K562 (cell line): Measurements from ENCODE around the gene SMIM35. TPM values are rescaled to one million over a fixed set of nuclear protein-coding genes. Genes with fewer than 3 reads are reported as not detected.

Experiments used
- ATAC-seq: fragments of 200-7000 bp; cut with Tn5 transposase; 3 replicates; pipeline ENCODE4 v1.9.1; 2020; ENCODE audit warnings: moderate library complexity
- BruUV-seq: library from RNA; stranded (reverse); fragments of 400-500 nt; replicated peaks from 2 replicates; lab custom pipeline; 2021; lab: Mats Ljungman, UMichigan
- CTCF ChIA-PET: fragments of 300-600 bp; formaldehyde crosslinking; extraction: SDS; loops from one replicate; lab custom pipeline; 2021; ENCODE audit warnings: low intra/inter-chr PET ratio; lab: Yijun Ruan, JAX
- POLR2A ChIA-PET: fragments of 300-600, 350-650 bp; sonication (Branson Sonifier 250); formaldehyde crosslinking; extraction: SDS; loops from one replicate; lab custom pipeline; 2021; ENCODE audit warnings: antibody characterized with exemption, inconsistent platforms; lab: Yijun Ruan, JAX
- DNase-seq, 4 experiments: peaks; one replicate each; pipeline versions ENCODE4 v3.0.0 to v3.0.0-alpha.2; 2011 to 2018; ENCODE audit warnings: low spot score in 3 of 4, mixed read lengths in 3 of 4; ENCODE audit errors: extremely low read depth in 1 of 4
- FAIRE-seq: peaks from 2 replicates; lab custom pipeline; 2011; peaks lifted over from hg19 to GRCh38; lab: Jason Lieb, UNC
- H2AFZ ChIP-seq: 2 replicates; pipeline ENCODE4 v1.6.0; 2011; ENCODE audit warnings: low read depth, low read length, control low read depth, inconsistent platforms
- H3K27ac ChIP-seq: fragments of 200-600 bp; 3 replicates; pipeline ENCODE4 v1.8.0; 2011; ENCODE audit warnings: low read depth, mild to moderate bottlenecking, control low read depth, inconsistent platforms, low read length, moderate library complexity, mixed read lengths; ENCODE audit errors: extremely low read depth
- H3K27me3 ChIP-seq, 2 experiments: fragments of 300-600 bp in 1 of 2; 2 replicates in 1 of 2; 3 replicates in 1 of 2; pipeline versions ENCODE4 v1.6.0 to v1.8.0; 2011; ENCODE audit warnings: inconsistent platforms in 2 of 2, low read length in 2 of 2, mild to moderate bottlenecking in 1 of 2, mixed read lengths in 1 of 2, moderate library complexity in 1 of 2; ENCODE audit not compliant: control insufficient read depth in 2 of 2, insufficient read depth in 2 of 2
- H3K36me3 ChIP-seq: fragments of 300-600 bp; 3 replicates; pipeline ENCODE4 v1.8.0; 2011; ENCODE audit warnings: mild to moderate bottlenecking, low read length, inconsistent platforms; ENCODE audit not compliant: control insufficient read depth, insufficient read depth
- H3K4me1 ChIP-seq, 2 experiments: fragments of 200-600 bp in 1 of 2; replicated peaks in 1 of 2; 2 replicates in 1 of 2; 3 replicates in 1 of 2; pipeline versions ENCODE4 v1.5.1 to v1.8.0; 2011; ENCODE audit warnings: inconsistent platforms in 2 of 2, low read length in 2 of 2, mild to moderate bottlenecking in 1 of 2, mixed read lengths in 1 of 2, moderate library complexity in 1 of 2; ENCODE audit not compliant: control insufficient read depth in 2 of 2, insufficient read depth in 2 of 2
- H3K4me2 ChIP-seq: 2 replicates; pipeline ENCODE4 v1.6.1; 2011; ENCODE audit warnings: low read length, control low read depth, inconsistent platforms, mixed read lengths; ENCODE audit not compliant: insufficient read depth
- H3K4me3 ChIP-seq: fragments of 200-600 bp; sonication (generic), shearing (Covaris generic); 2 replicates; pipeline ENCODE4 v1.5.1; 2016; ENCODE audit warnings: control low read depth, inconsistent platforms
- H3K79me2 ChIP-seq: fragments of 200-600 bp; 3 replicates; pipeline ENCODE4 v1.8.0; 2011; ENCODE audit warnings: low read length, inconsistent platforms; ENCODE audit not compliant: control insufficient read depth, insufficient read depth
- H3K9ac ChIP-seq, 2 experiments: 2 replicates each; pipeline versions ENCODE4 v1.6.0 to v1.6.1; 2011; ENCODE audit warnings: low read depth in 2 of 2, low read length in 2 of 2, control low read depth in 1 of 2, inconsistent platforms in 1 of 2, mild to moderate bottlenecking in 1 of 2, mixed read lengths in 1 of 2; ENCODE audit not compliant: insufficient read depth in 1 of 2
- H3K9me1 ChIP-seq: one replicate; pipeline ENCODE4 v1.6.0; 2011; ENCODE audit warnings: inconsistent platforms, mild to moderate bottlenecking, low read length, moderate library complexity; ENCODE audit not compliant: control insufficient read depth, insufficient read depth
- H3K9me3 ChIP-seq: replicated peaks from 2 replicates; pipeline ENCODE4 v1.5.1; 2011; ENCODE audit warnings: low read depth, low read length, inconsistent platforms; ENCODE audit not compliant: control insufficient read depth, insufficient read depth
- H4K20me1 ChIP-seq: replicated peaks from 2 replicates; pipeline ENCODE4 v1.6.1; 2011; ENCODE audit warnings: low read length, inconsistent platforms, mixed read lengths; ENCODE audit not compliant: control insufficient read depth, insufficient read depth
- CTCF ChIP-seq, 3 experiments: IDR thresholded peaks in 2 of 3; conservative IDR thresholded peaks in 1 of 3; 2 replicates each; pipeline ENCODE4 v1.5.1; 2011 to 2012; ENCODE audit warnings: low read length in 3 of 3, mild to moderate bottlenecking in 3 of 3, control low read depth in 2 of 3, improper control_type of control experiment in 1 of 3, inconsistent platforms in 1 of 3, low read depth in 1 of 3, mixed read lengths in 1 of 3, moderate library complexity in 1 of 3; ENCODE audit not compliant: insufficient read depth in 2 of 3
- ID3 ChIP-seq, 2 experiments: fragments of 250-450 bp in 1 of 2; fragments of 450-650 bp in 1 of 2; sonication (Bioruptor Pico) in 1 of 2; IDR thresholded peaks; 2 replicates each; pipeline versions ENCODE4 v1.6.1 to v1.8.0; 2016 to 2021; ENCODE audit warnings: mild to moderate bottlenecking in 2 of 2, moderate library complexity in 2 of 2, missing compliant biosample characterization in 1 of 2, missing genetic modification characterization in 1 of 2
- PBX2 ChIP-seq, 2 experiments: IDR thresholded peaks in 1 of 2; conservative IDR thresholded peaks in 1 of 2; 2 replicates each; pipeline ENCODE4 v1.6.1; 2016; ENCODE audit warnings: low read depth in 2 of 2, mild to moderate bottlenecking in 1 of 2, missing compliant biosample characterization in 1 of 2, missing genetic modification characterization in 1 of 2, moderate library complexity in 1 of 2
- RBM34 ChIP-seq: fragments of 200-400 bp; formaldehyde crosslinking; IDR thresholded peaks from 2 replicates; pipeline ENCODE4 v1.6.1; 2018; ENCODE audit warnings: low read length, borderline replicate concordance; ENCODE audit not compliant: insufficient read depth
- SMARCB1 ChIP-seq: IDR thresholded peaks from 2 replicates; pipeline ENCODE4 v1.6.1; 2011; ENCODE audit warnings: improper control_type of control experiment, low read depth; ENCODE audit not compliant: insufficient read length
- ZFP36 ChIP-seq: fragments of 150-350 bp; IDR thresholded peaks from 2 replicates; pipeline ENCODE4 v1.6.1; 2018; ENCODE audit warnings: low read length, low read depth; ENCODE audit not compliant: partially characterized antibody
- ZNF584 ChIP-seq: fragments of 200-800 bp; sonication (Bioruptor generic); IDR thresholded peaks from 2 replicates; pipeline ENCODE4 v1.6.1; 2016; ENCODE audit warnings: low read depth, mild to moderate bottlenecking, missing genetic modification characterization, missing compliant biosample characterization
- WGBS: fragments of 100-300 bp; shearing (Covaris generic); methylation state at CpG from one replicate; pipeline ENCODE4 v1.1.6; 2016; ENCODE audit warnings: low coverage, mixed read lengths; ENCODE audit not compliant: insufficient coverage; ENCODE audit errors: missing lambda C conversion rate; 5-methylcytosine and 5-hydroxymethylcytosine counted together
- in situ Hi-C: fragments of 300-500 bp; cut with MboI; formaldehyde crosslinking; loops from 4 replicates; pipeline ENCODE4 v1.15.0; 2018; ENCODE audit warnings: inconsistent platforms, mixed read lengths
- intact Hi-C: fragments of 100-400 bp; cut with micrococcal nuclease; formaldehyde crosslinking; loops from 2 replicates; pipeline ENCODE4 v1.14.2; 2022
- polyA plus RNA-seq, 8 experiments: library from polyadenylated mRNA; depleted of rRNA in 4 of 8; stranded (reverse) in 5 of 8; unstranded in 3 of 8; fragments of >200 nt; fragmentation: Nextera tagmentation in 2 of 8; fragmentation: Illumina TruSeq in 1 of 8; extraction: Ambion mirVana in 2 of 8; extraction: Trizol in 1 of 8; gene quantifications; 2 replicates each; pipeline versions ENCODE4 v1.2.1 to v1.2.3, GENCODE V29; 2011 to 2014; ENCODE audit warnings: inconsistent platforms in 1 of 8, missing spikeins in 1 of 8
- total RNA-seq, 7 experiments: library from RNA; depleted of rRNA in 6 of 7; stranded (reverse); fragments of >200 nt in 6 of 7; fragmentation: Illumina TruSeq in 2 of 7; extraction: Trizol in 2 of 7; gene quantifications; 2 replicates each; pipeline versions ENCODE4 v1.2.1 to v1.2.3, GENCODE V29; 2011 to 2021; ENCODE audit warnings: low replicate concordance in 1 of 7

SMIM35 gene
- total and polyA plus RNA-seq, 9 of the 15 experiments (the other 6 are each of a cell fraction or from before 2014, with no cell fraction given): 0.03 TPM; not detected in 7

DNA sequence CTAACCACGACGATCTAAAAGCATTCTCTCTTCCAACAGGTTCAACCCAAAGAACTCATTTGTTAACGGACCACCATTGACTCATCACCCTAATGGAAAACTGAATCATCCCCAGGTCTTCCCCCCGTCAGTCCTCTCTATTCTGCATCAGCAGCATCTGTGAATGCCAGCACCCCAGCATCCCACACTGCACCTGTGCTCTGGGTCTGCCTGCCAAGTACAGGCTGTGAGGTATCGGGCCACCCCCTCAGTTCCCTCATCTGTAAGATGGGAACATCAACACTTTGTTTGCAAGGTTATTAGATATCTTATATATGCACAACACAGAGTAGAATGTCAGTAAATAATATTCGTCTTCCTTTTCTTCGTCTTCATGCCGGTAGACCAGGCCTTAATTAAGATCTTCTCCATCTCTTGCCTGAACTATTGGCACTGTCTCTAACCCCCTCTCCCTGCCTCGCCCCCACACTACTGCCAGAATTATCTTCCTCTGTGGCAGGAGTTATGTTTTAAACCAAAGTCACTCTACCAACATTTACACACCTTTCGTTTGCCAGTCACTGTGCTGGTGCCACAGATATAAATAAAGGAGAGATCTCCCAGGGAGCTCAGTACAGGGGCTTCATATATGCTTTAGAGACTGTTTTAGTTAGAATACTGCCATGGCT lies 17.7 kb downstream of the SMIM35 start:
- TF ChIP-seq PBX2 (CRISPR knock-in tag; IDR thresholded peaks at IDR 0.05; ENCODE audit: low read depth) (no peak), PBX2 (tag; conservative IDR thresholded peaks at IDR 0.05; ENCODE audit: low read depth) (no peak), ZFP36 (no peak), CTCF (IDR thresholded peaks at IDR 0.05 in 2 of 3, conservative IDR thresholded peaks at IDR 0.05 in 1 of 3; ENCODE audit: insufficient read depth in 2 of 3, low read depth in 1 of 3, low read length in 3 of 3) (0 out of 6 replicates have a peak, but pooled peaks of 1 of the 3 experiments have one; percentile 8), ZNF584 (CRISPR knock-in tag) (no peak), RBM34 (no peak), ID3 (CRISPR knock-in tag; IDR thresholded peaks at IDR 0.05) (no peak), ID3 (tag; IDR thresholded peaks at IDR 0.05) (no peak), SMARCB1 (no peak)
- TF ChIP-seq, all 486 proteins: peak for 1
- Histone ChIP-seq H3K79me2 (no peaks in the 10 kb centered on the region), H3K9me1 (peaks cover 4% of the 10 kb centered on the region), H3K9ac (no peak overlapping the region), H3K27ac (no peak overlapping the region), H3K36me3 (no peaks in the 10 kb centered on the region), H3K4me3 (no peak overlapping the region), H3K4me2 (no peak overlapping the region), H3K4me1 (peaks cover 17% of the 10 kb centered on the region in 2 experiments; a peak in 4 of 5 replicates), H3K27me3 (peaks cover 6 to 16% of the 10 kb centered on the region in 2 experiments; a peak in 4 of 5 replicates), H4K20me1 (peaks cover 3% of the 10 kb centered on the region; the same call in 1 of the 2 replicates), H3K9me3 (no peaks in the 10 kb centered on the region), H2AFZ (no peak overlapping the region)
- WGBS: 46% methylated on average over 10 of the region's 10 CpGs
- DNase-seq: no peak
- BruUV-seq: no TSS peak
- ATAC-seq: no peak
- in situ Hi-C loops: no loop called here
- no peak for FAIRE-seq
- POLR2A ChIA-PET: interaction anchor here (1.8 kb wide), 1 partner anchor 16 kb away, joined by 4 read pairs; no protein-coding TSS in a partner anchor
- intact Hi-C loops: loop anchor here (1.0 to 5.0 kb wide), 4 partner anchors 58 to 102 kb away; no protein-coding TSS in a partner anchor
- CTCF ChIA-PET: no interaction called here
